SK-N-MC (cell line): ENCODE measurements around the gene CACNB2.

Source experiments
- EZH2 ChIP-seq: fragments of 200-600 bp; sonication (generic); IDR thresholded peaks from one replicate; pipeline ENCODE4 v1.6.1; 2017; ENCODE audit warnings: antibody characterized with exemption
- FOXP2 ChIP-seq: optimal IDR thresholded peaks from 2 replicates; pipeline ENCODE3; 2011; ENCODE audit warnings: mild to moderate bottlenecking, moderate library complexity; ENCODE audit not compliant: insufficient read depth; ENCODE audit errors: extremely low read length, control extremely low read depth

DNA sequence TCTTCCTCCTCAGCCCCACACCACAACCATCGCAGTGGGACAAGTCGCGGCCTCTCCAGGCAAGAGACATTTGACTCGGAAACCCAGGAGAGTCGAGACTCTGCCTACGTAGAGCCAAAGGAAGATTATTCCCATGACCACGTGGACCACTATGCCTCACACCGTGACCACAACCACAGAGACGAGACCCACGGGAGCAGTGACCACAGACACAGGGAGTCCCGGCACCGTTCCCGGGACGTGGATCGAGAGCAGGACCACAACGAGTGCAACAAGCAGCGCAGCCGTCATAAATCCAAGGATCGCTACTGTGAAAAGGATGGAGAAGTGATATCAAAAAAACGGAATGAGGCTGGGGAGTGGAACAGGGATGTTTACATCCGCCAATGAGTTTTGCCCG lies 399.1 kb downstream of the CACNB2 start:
- TF ChIP-seq FOXP2 = no peak
- TF ChIP-seq EZH2 = no peak
